Fibroblast of gingiva (primary cell): Measurements from ENCODE around the gene PAGE5.

Experiments
- DNase-seq: peaks from one replicate; pipeline ENCODE4 v3.0.0-alpha.2; 2011; ENCODE audit warnings: low read depth

The PAGE5 gene, protein sequence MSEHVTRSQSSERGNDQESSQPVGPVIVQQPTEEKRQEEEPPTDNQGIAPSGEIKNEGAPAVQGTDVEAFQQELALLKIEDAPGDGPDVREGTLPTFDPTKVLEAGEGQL

GRCh38 chrX:55220119-55220794 is at the start of gene PAGE5:
PAGE5 (plus strand) TSS chrX:55220346; CDS start chrX:55221383, 1,037 bp downstream.
- no peak for DNase-seq

DNA sequence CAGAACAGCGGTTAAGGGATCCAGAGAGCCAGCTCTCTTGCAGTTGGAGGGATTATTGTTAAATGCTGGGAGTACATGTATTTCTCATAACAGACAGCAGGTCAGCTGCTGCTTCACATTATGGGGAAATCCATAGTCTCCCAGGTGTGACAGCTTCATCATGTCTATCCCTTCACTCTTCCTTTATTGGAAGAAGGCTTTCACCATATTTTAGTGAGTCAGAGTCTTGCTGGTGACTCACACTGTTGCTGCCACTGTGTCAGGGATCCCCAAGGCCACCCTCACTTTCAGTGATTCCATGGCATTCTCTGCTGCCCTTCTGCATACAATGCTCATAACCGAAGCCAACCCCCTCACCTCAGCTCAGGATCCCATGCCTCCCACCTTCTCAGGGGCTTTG is 32.9 kb upstream of the PAGE5 start:
- DNase-seq = no peak

DNA sequence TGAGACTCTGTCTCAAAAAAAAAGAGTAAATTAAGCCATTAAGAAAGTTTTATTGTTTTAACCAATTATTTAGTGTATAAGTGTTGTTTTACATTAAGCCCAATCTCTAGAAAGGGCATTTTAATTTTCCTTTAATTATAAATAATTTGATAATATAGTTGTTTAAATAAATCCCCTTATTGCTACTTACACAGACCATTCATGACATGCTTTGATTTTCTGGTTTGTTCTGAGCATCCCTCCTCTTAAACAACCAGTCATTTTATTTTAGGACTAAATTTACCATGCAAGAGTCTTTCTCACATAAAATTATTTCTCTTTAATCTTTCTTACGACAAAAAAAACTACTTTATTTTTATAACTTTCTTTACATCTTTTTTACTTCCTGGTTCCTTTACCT is 23.5 kb upstream of the PAGE5 start:
- no peak for DNase-seq

DNA sequence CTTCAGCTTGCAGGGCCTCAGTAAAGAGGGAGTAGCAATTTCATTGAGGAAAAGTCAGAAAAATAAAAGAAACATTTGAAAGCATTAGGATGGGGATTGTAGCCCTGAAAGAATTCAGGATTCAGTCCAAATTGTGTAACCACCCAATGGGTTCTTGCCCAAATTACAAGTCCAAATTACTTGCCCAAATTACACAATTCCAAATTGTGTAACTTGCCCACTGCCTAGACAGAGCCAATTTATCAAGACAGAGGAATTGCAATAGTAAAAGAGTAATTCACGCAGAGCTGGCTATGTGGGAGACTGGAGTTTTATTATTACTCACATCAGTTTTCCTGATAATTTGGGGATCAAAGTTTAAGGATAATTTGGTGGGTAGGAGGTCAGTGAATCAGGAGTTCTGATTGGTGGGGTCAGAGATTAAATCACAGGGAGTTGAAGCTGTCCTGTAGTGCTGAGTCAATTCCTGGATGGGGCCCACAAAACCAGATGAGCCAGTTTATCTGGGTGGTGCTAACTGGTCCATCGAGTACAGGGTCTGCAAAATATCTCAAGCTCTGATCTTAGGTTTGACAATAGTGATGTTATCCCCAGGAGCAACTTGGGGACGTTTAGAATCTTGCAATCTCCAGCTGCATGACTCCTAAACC is 18.1 kb upstream of the PAGE5 start:
- peak; percentile 56 for DNase-seq

DNA sequence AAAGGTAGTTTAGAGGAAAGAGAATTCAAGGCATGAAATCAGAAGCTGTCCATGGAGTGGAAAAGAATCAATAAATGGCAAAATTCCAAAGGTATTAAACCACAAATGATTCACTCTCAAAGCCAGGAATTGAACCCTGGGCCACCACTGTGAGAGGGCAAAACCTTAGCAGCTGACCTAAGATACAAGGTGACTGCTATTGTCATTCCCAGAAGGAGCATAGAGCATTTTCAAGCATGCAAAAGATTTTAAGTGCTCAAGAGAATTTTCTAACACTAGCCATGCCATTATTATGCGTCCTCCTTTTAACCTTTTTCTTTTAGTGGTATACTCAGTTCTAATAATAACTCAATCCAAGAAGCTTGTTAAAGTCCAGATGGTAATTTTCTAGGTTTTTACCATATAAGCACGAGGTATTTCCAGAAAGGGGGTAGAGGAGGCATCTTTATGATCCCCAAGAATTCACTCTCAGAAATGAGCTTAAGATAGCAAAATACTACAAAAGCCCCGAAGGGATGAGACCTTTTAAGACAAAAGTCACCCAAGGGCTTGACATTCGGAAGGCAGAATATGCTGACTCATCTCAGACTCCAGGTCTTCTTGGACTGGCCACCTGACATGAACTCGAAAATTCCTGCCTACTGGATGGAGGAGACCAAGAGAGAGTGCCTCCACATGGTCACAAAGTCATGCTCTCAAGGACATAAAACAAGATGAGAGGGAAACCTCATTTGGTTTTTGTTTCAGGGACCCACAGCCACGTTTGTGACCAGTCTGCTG is 13.8 kb upstream of the PAGE5 start:
- DNase-seq = no peak

DNA sequence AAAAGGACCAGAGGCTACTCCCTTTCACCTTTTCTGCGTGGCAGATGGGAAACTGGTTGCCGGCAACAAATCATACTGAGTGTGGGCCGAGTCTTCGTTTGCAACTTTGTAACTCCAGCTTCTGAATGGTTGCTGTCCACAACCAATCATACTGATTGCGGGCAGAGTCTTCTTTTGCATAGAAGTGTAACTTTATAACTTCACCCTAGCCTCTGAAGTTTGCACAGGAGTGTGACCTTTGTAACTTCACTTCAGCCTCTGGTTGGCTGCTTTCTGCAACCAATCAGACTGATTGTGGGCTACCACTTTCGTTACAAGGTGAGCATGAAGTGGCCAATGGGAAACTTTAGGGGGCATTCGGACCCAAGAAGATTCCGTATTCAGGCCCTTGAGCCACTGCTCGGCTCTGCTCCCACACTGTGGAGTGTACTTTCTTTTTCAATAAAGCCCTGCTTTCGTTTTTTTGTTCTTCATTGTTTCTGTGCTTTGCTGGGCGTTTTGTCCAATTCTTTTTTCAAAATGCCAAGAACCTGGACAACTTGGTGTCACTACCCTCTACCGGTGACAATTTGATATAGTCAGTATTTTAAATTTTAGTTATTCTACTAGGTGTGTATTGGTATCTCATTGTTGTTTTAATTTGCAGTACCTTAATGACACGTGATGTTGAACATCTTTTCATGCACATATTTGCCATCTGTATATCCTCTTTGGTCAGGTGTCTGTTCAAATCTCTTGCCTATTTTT is 9.0 kb upstream of the PAGE5 start:
- DNase-seq = no peak

GRCh38 chrX:55213381-55213780 is 6.8 kb upstream of the PAGE5 start:
- DNase-seq = no peak

DNA sequence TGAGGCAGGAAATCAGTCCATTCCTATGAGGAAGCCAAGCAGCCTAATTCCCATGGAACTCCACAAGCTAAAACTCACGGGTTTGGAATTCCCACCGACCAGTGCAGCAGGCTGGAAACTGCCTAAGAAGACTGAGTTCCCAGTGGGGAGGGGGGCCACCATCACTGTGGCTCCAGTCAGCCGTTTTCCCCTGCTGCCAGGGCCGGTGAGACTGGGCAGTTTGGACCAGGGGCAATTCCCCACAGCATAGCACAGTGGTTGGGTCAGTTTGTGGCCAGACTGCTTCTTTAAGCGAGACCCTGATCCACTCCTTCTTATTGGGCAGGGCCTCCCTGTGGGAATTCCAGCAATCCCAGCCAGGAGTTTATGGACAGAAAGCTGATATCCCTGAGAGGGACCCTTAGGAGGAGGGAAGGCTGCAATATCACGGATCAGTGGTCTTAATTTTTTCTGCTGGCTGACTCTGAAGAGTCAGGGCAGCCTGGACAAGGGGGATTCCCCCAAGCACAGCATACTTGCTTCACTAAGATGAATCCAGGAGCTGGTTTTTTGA is 20.7 kb downstream of the PAGE5 start:
- no peak for DNase-seq

- no peak for DNase-seq
Observed at GRCh38 chrX:55253528-55253927, 33.4 kb downstream of the PAGE5 start.

GRCh38 chrX:55260806-55261205 is 40.7 kb downstream of the PAGE5 start:
- DNase-seq = no peak

DNA sequence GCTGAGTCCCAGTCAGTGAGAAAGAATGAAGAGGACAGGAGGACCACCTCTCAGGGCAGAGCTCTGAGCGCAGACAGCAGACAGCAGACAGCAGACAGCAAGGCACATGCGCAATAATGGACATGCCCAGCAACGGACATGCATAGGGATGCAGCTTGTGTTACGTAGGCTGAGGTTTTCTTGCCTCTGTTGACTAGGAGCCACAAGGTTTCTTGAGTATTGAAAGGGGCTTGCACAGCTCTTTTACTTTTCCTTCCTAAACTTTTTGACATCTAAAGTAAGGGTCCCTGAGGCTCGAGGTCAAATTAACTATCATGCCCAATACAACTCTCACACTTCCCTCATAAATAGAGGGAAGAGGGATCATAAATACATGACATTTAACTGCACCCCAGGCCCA is 44.7 kb downstream of the PAGE5 start, which contains the start of gene PAGE3:
TSS of gene PAGE3 (minus strand) at position 101 of the 400 bp plus-strand sequence. CDS start 1,013 bp downstream, outside the sequence.
- DNase-seq = no peak
